Stimulated activated CD4-positive, alpha-beta T cell treated with anti-CD3 and anti-CD28 coated beads, Interleukin-12 subunit alpha, Interleukin-12 subunit beta, amount 100 ng/mL, for 24 hours (primary cell): Measurements from ENCODE around the gene CAPN5.
"Not testable (repeated sequence)": the region's sequence is repeated elsewhere in the genome, so short reads cannot be mapped to it uniquely, and the experiment has no call there.

Experiments
- DNase-seq, 2 experiments: peaks; one replicate each; pipeline ENCODE4 v3.0.0-alpha.2; 2020; ENCODE audit warnings: low read depth in 2 of 2

The CAPN5 gene

GRCh38 chr11:77083566-77084245, 16.9 kb downstream of the CAPN5 start:
- no peak for DNase-seq

DNA sequence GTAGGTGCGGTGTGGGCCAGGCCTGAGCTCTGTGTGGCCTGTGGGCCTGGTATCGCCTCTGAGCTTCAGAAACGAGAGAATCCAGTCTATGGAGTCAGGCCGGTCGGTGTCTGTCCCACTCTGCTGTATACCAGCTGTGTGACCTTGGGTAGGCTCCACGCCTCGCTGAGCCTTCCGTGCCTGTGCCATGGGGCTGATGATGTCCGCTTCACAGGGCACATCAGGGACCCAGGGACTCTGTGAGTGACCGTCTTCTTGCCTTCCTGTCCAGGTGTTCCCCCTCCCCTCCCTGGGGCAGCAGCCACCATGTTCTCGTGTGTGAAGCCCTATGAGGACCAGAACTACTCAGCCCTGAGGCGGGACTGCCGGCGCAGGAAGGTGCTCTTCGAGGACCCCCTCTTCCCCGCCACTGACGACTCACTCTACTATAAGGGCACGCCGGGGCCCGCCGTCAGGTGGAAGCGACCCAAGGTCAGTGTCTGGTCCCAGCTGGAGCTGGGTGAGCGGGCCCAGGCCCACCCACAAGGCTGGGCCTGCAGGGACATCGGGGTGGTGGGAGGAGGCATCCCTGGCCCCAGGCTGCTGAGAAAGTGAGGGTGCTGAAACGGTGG, 17.9 kb downstream of the CAPN5 start:
- DNase-seq, result no peak

DNA sequence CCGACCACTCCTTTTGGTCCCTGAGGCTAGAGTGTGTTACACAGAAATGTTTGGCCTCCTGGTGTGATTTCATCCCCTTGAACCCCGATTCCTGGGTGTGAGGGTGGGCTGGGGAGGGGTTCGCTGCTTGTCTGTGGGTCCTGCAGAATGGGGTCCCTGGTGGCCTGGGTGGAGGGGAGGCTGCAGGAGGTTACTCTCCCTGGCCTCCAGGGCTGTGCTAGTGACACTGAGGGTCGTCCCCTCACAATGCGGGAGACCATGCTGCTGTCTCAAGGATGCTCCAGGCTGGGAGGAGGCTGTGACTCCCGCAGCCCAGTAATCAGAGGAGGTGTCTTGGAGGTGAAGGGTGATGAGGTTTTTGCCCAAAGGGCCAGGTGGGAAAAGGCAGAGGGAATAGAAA, 18.9 kb downstream of the CAPN5 start:
- no peak for DNase-seq

DNA sequence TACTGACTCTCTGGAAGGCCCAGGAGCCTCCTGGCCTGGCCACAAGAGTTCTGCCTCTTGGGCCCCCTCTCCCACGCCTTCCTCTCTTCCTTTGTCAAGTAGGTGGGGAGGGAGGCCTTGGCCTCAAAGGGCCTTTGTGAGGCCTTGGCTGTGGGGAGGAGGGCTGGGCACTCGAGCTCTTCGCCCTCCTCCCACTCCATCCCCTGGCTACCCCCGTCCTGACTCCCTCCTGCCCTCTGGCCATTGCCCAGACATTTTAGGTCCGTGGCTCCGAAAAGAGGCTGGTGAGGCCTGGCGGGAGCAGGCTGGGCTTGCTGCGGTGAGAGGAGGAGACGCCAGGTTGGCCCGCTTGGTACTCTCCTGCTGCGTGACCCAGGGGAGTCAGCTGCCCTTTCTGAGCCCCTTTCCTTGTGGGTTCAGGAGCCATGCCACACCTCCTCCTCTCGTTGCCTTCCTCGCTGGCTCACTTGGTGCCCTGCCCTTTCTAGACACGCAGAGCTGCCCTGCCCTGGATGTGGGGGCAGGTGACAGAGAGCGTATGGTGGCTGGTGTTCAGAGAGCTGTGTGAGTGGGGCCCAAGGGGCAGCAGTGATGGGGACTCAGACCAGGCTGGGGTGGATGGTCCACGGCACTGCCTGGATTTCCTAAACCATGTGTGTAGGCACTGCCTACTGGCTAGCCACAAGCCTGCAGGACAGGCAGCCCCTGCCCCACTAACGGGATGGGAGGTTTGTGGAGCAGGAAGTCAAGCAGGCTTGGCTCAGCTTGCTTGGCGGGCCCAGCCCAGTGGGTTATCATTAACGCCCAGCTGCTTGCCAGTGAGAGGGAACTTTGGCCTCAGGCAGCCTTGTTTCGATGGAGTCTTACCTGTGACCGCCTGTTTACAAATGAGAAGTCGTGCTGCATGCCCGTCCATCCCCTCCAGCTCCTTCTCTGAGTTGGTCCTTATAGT, 20.0 kb downstream of the CAPN5 start:
- no peak for DNase-seq

DNA sequence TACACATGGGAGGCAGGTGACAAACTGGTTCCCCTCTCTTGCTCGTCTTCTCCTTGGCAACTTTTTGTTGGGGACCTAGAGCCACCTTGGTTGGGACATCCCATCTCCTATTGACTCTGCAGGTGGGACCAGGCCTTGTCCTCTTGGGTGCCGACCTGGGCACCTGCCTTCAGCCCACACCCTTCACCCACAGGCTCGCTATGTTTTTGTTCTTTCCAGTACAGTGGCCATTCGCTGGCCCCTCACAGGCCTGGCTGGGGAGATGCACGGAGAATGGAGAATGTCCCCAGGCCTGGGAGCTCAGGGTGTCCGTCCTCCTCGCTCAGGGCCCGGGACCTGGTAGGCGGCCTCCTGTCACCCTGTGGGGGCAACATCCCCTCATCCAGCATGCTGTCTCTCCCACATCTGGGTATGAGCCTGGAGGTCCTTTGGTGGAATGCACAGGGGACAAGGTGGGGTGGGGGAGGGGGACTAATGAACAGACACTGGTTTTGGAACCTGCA, 21.0 kb downstream of the CAPN5 start:
- no peak for DNase-seq

DNA sequence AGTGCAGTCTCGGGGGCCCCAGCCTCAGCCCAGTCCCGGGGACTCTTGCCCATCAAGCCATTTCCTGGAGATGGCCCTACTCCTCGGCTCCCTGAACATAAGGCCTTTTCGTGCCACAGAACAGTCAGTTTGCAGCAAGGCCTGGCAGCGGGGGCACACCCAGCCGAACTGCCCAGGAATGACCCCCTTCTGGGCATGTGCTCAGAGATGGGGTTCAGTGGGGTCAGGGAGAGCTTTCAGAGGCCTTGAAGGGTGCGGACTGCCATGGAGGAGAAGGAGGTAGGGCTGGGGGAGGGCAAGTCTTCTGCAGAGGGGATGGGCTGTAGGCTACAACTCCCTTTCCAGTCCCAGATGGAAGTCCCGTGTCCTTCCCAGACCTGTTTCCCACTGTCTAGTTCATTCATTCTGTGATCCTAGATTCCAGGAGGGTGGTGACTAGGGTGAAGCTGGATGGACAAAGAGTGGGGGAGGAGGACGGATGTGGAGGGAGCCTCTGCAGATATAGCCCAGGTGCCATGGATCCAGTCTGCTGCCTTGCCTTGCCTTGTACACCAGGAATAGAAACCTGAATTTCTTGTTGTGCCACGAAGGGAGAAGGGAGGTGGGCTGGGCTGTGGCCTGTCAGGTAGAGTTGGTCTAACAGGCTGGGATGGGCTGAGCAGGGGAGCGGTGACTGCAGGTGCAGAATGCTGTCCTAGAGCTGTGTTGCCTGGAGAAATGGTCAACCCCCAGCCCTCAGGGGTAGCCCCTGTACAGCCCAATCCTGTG, 21.6 kb downstream of the CAPN5 start:
- DNase-seq, result no peak

DNA sequence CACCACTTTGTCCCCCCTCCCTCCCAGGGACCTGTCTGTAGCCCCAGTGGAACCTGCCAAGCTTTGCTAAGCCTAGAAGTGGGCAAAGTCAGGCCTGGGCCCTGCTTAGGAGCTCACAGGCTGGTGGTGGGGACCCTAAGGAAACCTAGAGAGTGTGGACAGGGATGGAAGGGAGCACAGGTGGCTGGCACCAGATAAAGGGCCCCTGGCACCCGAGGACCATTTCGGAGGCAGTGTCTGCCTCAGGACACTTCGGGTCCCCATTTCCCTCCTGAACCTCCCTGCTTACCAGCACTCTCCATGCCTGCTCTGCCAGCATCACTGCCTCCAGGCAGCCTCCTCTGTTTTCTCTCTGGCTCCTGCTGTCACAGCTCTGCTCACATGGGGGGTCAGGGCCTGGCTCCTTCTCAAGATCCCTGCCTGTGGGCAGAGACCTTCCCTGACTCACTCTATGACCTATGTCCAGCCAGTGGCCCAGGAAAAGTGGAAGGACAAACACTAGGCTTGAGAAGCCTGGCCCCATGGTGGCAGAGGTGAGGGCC, 22.3 kb downstream of the CAPN5 start:
- no peak for DNase-seq

DNA sequence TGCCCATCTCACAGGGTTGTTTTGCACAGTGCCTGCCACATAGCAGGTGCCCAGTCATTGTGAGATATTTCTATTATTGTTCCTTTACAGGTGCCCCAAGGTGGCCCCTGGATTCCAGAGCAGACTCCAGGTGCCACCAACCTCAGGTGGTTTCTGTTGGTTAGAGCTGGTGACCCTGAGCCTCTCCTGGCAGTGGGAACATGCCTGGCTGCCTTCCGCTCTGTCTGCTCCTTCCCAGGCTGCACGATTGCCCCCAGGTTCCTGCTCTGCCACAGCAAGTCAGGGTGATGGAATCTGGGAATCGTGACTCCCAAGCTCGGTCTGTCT, 23.2 kb downstream of the CAPN5 start:
- no peak for DNase-seq

GRCh38 chr11:77090373-77091111, 23.8 kb downstream of the CAPN5 start:
- no peak for DNase-seq

DNA sequence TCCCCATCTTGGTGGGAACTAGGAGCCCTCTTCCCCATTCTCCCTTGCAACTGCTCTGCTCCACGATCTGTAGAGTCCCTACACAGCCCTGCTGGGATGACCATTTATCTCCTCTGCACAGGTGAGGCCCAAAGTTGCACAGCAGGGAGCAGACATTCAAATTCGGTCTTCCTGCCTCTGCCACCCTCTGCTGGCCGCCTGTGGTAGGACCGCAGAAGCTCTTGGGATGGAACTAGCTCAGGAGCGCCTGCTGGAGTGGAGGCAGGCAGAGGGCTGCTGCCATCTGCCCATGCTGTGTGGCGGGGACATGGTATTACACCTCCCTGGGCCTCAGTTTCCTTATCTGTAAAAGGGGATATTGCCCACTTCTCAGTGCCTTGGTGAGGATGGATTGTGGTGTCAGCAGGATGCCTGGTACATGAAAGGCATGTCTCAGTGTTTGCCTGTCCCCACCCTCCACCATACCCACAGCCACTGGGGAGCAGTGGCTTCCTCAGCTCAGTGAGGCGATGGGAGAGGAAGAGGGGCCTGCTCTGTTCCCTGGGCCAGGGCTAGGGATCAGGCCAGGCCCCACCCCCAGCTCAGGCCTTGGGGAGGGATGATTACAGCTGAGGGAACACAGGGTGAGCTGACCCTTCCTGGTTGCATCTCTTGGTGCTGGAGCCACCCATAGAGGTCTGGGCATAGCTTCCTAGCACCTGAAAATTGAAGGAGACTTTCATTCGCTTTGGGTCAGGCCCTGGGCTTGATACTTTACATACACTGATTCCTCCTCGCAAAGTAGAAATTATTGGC, 24.6 kb downstream of the CAPN5 start:
- DNase-seq, result peak; percentile 53 to 80

DNA sequence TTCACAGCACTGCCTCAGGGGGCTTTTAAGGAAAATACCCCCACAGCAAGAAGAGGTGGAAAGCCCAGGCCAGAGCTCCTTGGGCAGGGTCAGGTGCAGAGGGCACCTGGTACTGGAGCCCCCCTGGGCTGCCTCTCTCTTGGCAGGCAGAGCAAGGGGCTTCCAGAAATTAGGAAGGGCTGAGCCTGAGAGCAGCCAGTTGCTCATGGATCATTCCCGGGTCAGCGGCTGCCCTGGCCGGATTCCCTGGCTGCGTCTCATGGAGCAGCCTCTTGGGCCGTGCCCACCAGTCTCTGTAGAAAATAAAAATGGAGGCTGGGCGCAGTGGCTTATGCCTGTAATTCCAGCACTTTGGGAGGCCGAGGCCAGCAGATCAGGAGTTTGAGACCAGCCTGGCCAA, 25.6 kb downstream of the CAPN5 start:
- DNase-seq, result no peak

- DNase-seq, result no peak
Measured at GRCh38 chr11:77093056-77093891, 26.5 kb downstream of the CAPN5 start.

GRCh38 chr11:77093987-77094840, 27.4 kb downstream of the CAPN5 start:
- no peak for DNase-seq

DNA sequence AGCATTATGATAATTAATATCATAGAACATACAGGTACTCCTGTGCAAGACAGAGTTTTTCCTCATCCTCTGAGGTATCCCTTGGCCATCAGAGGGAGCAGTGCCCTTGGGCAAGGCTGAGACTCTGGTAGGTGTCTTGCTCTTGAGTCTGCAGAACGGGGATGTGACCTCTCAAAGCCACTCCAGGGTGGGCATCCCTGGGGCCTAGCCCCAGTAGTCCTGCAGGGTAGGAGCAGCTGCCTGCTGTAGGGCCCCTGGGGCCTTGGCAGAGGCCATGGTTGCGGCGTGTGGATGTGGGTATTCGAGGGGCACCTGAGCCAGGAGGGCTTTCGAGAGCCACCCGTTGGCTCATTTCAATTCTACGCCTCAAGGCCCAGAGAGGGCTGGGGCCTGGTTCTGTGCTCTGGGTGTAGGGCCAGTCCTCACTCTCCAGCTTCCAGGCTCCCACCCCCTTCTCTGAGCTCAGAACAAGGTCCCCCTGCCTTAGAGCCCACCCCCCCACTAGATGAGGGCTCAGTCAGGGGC, 28.1 kb downstream of the CAPN5 start:
- no peak for DNase-seq

GRCh38 chr11:77095551-77096490, 29.1 kb downstream of the CAPN5 start:
- no peak for DNase-seq

GRCh38 chr11:77096591-77097019, 29.8 kb downstream of the CAPN5 start:
- DNase-seq, result no peak

DNA sequence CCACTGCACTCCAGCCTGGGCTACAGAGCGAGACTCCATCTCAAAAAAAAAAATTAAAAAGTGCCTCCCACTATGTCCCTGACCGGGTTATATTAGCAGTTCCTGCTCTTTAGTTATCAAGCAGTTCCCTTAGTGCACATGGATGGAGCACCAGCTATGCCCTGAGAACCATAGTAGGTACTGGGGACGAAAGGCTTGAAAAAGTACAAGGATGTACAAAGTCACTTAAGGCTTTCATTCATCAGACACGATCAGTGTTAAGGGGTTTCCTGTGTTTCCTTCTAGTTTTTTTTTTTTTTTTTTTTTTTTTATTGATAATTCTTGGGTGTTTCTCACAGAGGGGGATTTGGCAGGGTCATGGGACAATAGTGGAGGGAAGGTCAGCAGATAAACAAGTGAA, 30.4 kb downstream of the CAPN5 start:
- not testable (repeated sequence) for DNase-seq
